Ecto neural progenitor cell (in vitro differentiated cells): ENCODE results near the gene TUBB4B.
A peak's percentile ranks its signal among the peaks of the same experiment; 100 is the strongest.
"Not testable (repeated sequence)": the region's sequence is repeated elsewhere in the genome, so short reads cannot be mapped to it uniquely, and the experiment has no call there.

Experiments
- DNase-seq: peaks from one replicate; pipeline ENCODE4 v3.0.0-alpha.2; 2018; ENCODE audit warnings: low spot score

The TUBB4B gene

GRCh38 chr9:137236238-137236935, 4.7 kb upstream of the TUBB4B start:
- peak; percentile 93 for DNase-seq

- DNase-seq, result no peak
Measured at GRCh38 chr9:137236936-137237421, 4.1 kb upstream of the TUBB4B start.

- DNase-seq, result no peak
Measured at GRCh38 chr9:137237759-137238726, 3.0 kb upstream of the TUBB4B start.

GRCh38 chr9:137239541-137240200, 1.4 kb upstream of the TUBB4B start:
- DNase-seq, result not testable (repeated sequence)

- DNase-seq, result no peak
Measured at GRCh38 chr9:137240318-137240840, 708 bp upstream of the TUBB4B start.

DNA sequence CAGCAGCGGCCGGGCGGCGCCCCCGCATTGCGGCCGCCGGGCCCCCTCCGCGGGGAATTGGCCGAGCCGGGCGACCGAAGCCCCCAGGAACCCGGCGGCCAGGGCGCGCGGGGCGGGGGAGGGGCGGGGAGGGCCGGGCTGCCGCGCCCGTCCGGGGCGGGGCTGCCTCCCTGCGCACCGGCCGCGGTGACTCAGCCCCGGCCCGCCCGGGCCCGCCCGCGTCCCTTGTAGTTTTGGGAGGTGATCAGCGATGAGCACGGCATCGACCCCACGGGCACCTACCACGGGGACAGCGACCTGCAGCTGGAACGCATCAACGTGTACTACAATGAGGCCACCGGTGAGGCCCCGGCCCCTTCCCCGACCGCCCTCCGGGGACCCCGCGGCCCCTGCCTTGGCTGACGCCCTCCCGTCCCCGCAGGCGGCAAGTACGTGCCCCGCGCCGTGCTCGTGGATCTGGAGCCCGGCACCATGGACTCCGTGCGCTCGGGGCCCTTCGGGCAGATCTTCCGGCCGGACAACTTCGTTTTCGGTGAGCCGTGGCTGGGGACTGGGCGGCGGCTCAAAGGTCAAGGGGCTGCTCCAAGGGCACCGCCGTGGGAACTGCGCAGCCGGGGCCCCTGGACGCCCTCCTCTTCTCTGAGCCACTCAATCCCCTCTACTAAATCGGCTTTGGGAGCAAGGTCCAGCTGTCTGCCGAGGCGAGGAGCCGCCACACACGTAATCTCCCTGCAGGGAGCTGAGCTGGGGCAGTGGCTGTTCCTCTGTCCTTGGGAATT, 592 bp downstream of the TUBB4B start:
- DNase-seq, result no peak

GRCh38 chr9:137242269-137243203, 1.4 kb downstream of the TUBB4B start:
- no peak for DNase-seq

GRCh38 chr9:137243266-137243625, 2.2 kb downstream of the TUBB4B start:
- DNase-seq, result not testable (repeated sequence)

- no peak for DNase-seq
Measured at GRCh38 chr9:137243626-137244485, 2.8 kb downstream of the TUBB4B start.

- no peak for DNase-seq
Measured at GRCh38 chr9:137244486-137245449, 3.7 kb downstream of the TUBB4B start.

DNA sequence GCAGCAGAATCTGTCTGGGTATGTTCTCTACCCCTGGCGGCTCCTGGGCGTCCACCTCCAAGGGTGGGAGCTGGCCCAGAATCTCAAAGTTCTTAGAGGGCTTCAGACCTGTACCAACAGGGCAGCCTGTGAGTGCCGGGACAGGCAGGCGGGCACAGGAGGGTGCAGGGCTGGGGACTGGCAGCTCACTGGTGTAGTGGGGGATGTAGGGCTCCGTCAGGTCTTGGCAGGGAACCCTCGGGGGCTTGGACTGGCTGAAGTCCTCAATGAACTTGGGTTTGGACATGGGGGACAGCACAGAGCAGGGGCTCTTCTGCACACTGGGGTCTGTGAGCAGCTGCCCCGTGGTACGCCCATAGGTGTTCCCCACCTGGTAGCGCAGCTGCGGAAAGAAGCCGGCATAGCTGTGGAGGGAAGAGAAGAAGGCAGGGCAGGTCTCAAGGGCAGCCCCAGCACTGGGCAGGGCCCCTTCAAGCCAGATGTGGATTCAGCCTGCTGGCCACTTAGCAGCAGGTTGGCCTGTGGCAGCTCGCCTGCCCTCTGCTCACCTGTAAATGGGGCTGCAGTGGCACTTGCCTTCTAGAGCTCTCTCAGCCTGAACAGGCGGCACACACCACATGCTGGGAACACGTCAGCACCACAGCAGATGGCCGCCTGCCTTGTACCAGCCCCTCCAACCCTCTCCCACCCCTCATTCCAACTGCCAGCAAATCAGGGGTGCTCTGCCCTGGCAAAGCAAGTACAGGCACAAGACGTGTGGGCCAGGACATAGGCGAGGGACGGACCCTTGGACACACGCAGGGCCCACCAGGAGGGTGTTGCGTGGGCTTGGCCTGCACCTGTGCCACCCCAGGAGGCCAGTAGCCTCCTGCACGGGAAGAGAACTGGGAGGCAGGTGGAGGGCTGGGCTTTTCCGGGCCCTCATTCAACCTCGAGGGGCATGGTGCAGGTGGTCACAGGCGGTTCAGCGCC, 4.6 kb downstream of the TUBB4B start:
- no peak for DNase-seq

- DNase-seq, result no peak
Measured at GRCh38 chr9:137247135-137247915, 6.2 kb downstream of the TUBB4B start.

DNA sequence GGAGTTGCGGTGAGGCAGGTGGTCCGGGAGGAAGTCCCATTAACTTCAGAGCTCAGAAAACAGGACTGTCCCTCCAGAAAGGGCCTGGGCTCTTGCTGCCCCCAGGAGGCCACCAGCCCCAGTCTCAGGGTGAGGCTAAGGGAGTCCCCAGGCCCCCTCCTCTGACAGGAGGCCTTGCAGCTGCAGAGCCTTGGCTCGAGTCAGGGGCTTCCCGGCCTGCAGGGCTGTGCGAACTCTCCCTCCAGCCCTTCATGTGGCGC, 6.8 kb downstream of the TUBB4B start:
- no peak for DNase-seq

DNA sequence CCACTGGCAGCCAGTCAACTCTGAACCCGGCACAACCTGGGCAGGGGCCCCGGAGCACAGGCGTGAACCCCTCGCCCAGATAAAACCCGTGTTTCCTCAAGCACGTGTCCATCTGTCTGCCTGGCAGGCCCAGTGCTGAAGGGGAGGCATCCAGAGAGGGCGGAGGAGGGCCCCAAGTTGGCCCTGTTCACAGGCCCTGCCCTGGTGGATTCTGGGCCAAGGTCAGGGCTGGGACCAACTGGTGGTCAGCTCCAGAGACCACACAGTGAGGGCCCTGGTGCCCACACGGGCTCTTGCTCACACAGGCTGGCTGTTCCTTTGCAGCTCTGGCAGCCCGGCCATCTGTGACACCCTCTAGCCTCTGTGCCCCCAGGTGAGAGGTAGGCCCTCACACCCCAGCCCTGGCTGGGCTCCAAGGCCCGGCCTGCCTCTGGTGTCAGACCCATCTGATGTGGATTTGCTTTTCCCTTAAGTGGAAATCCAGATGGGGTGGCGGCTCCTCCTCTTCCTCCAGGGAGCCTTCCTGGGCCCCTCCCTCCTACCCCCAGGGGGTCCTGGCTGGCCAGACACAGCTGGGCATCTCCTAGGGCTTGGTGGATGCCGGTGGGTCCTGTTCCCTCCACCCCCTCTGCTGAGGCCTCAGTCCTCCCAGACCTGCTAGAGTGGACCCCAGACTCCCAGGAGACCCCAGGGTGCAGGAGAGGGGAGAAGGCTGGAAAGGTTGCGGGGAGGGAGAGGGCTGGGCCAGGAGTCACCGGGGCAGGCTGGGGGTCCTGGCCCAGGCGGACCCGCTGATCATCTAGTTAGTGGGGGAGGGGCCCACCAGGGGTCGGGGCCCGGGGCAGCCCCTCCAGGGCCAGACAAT, 9.5 kb downstream of the TUBB4B start:
- DNase-seq, result no peak

- no peak for DNase-seq
Measured at GRCh38 chr9:137251194-137251461, 10.0 kb downstream of the TUBB4B start, which contains the start of gene STPG3. STPG3 (plus strand) TSS chr9:137251286; CDS start chr9:137251287, 1 bp downstream.
